ENCODE results near the gene TM6SF1.

Gene TM6SF1

DNA sequence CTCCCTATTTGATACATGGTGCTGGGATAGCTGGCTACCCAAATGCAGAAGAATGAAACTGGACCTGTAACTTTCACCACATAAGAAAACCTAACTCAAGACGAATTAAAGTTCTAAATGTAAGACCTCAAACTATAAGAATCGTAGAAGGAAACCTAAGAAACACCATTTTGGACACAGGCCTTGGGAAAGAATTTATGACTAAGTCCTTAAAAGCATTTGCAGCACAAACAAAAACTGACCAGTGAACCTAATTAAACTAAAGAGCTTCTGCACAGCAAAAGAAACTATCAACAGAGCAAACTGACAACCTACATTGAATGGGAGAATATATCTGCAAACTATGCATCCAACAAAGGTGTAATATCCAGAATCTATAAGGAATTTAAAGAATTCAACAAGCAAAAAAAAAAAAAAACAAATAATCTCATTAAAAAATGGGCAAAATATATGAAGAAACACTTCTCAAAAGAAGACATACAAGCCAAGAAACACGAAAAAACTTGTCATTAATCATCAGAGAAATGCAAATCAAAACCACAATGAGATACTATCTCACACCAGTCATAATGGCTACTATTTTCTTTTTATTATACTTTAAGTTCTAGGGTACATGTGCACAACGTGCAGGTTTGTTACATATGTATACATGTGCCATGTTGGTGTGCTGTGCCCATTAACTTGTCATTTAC, 63.2 kb downstream of the TM6SF1 start:
- POLR2A ChIA-PET: no interaction called here
- DNase-seq (ENCODE audit: extremely low spot score): no peak
- TF ChIP-seq SUZ12 (IDR thresholded peaks at IDR 0.05): no peak
- TF ChIP-seq FOXK2 (IDR thresholded peaks at IDR 0.05): no peak
- TF ChIP-seq SP1 (IDR thresholded peaks at IDR 0.05): no peak
- TF ChIP-seq FOXM1 (IDR thresholded peaks at IDR 0.05; ENCODE audit: borderline replicate concordance): no peak
- no peak for TF ChIP-seq BHLHE40 (IDR thresholded peaks at IDR 0.05; ENCODE audit: borderline replicate concordance)
- TF ChIP-seq HDGF (IDR thresholded peaks at IDR 0.05; ENCODE audit: borderline replicate concordance): no peak
- TF ChIP-seq ARNT (IDR thresholded peaks at IDR 0.05): no peak
- TF ChIP-seq L3MBTL2 (conservative IDR thresholded peaks at IDR 0.05): no peak
- no peak for TF ChIP-seq FOXA1 (IDR thresholded peaks at IDR 0.05)
- no peak for TF ChIP-seq ELF4 (IDR thresholded peaks at IDR 0.05)
- TF ChIP-seq NFRKB (IDR thresholded peaks at IDR 0.05): no peak
- TF ChIP-seq TARDBP (IDR thresholded peaks at IDR 0.05): no peak
- TF ChIP-seq, protein P1, sequence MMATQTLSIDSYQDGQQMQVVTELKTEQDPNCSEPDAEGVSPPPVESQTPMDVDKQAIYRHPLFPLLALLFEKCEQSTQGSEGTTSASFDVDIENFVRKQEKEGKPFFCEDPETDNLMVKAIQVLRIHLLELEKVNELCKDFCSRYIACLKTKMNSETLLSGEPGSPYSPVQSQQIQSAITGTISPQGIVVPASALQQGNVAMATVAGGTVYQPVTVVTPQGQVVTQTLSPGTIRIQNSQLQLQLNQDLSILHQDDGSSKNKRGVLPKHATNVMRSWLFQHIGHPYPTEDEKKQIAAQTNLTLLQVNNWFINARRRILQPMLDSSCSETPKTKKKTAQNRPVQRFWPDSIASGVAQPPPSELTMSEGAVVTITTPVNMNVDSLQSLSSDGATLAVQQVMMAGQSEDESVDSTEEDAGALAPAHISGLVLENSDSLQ (IDR thresholded peaks at IDR 0.05): no peak
- no peak for TF ChIP-seq LEF1 (IDR thresholded peaks at IDR 0.05; ENCODE audit: borderline replicate concordance)
- no peak for TF ChIP-seq CTBP1 (IDR thresholded peaks at IDR 0.05; ENCODE audit: borderline replicate concordance)
- no peak for TF ChIP-seq ZNF384 (IDR thresholded peaks at IDR 0.05)
- CTCF ChIA-PET: no interaction called here

DNA sequence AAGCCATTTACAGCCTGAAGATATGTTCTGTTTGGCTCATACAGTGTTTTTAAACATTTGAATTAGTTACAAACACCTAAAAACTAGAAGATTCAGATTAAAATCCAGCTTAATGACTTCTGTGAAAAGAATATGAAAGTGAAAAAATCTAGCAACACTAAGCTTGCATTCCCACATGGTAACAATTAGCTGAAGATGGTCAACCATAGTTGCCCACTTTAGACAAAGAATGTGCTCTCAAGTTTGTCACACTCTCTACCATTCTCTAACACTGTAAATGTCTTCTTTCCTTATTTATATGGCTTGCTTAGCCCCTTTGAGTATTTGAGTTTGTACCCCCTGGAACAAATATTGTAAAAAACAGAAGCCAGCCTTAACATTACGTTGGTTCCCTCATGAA, 67.4 kb downstream of the TM6SF1 start:
- TF ChIP-seq HDGF (IDR thresholded peaks at IDR 0.05; ENCODE audit: borderline replicate concordance) (no peak), FOXK2 (IDR thresholded peaks at IDR 0.05) (no peak), SP1 (IDR thresholded peaks at IDR 0.05) (no peak), L3MBTL2 (conservative IDR thresholded peaks at IDR 0.05) (no peak), FOXA1 (IDR thresholded peaks at IDR 0.05) (no peak), ZNF384 (IDR thresholded peaks at IDR 0.05) (no peak), CTBP1 (IDR thresholded peaks at IDR 0.05; ENCODE audit: borderline replicate concordance) (no peak), FOXM1 (IDR thresholded peaks at IDR 0.05; ENCODE audit: borderline replicate concordance) (no peak), LEF1 (IDR thresholded peaks at IDR 0.05; ENCODE audit: borderline replicate concordance) (no peak), SUZ12 (IDR thresholded peaks at IDR 0.05) (no peak), BHLHE40 (IDR thresholded peaks at IDR 0.05; ENCODE audit: borderline replicate concordance) (no peak), TARDBP (IDR thresholded peaks at IDR 0.05) (no peak), NFRKB (IDR thresholded peaks at IDR 0.05) (no peak)
- no peak for DNase-seq (ENCODE audit: extremely low spot score)
- POLR2A ChIA-PET: no interaction called here
- CTCF ChIA-PET: no interaction called here

DNA sequence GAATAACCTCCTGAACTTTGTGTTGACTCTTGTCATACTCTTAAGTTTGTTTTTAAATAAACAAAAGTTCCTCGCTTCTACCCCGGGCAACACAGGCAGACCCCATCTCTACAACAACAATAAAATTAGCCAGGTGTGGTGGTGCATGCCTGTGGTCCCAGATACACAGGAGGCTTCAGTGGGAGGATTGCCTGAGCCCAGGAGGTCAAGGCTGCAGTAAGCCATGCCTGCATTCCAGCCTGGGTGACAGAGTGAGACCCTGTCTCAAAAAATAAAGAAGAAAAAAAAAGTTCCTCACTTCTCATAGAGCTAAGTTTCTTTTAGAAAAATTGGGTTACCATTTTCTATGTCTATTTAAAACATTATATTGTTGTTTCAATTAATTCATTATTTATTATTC, 70.9 kb downstream of the TM6SF1 start:
- CTCF ChIA-PET: interaction anchor here (0.6 kb wide), 1 partner anchor 17 kb away, joined by 3 read pairs; no protein-coding TSS in a partner anchor
- TF ChIP-seq FOXA1 (IDR thresholded peaks at IDR 0.05): no peak
- no peak for TF ChIP-seq FOXM1 (IDR thresholded peaks at IDR 0.05; ENCODE audit: borderline replicate concordance)
- no peak for TF ChIP-seq NFRKB (IDR thresholded peaks at IDR 0.05)
- TF ChIP-seq HDGF (IDR thresholded peaks at IDR 0.05; ENCODE audit: borderline replicate concordance): no peak
- no peak for TF ChIP-seq SUZ12 (IDR thresholded peaks at IDR 0.05)
- no peak for TF ChIP-seq TARDBP (IDR thresholded peaks at IDR 0.05)
- TF ChIP-seq SP1 (IDR thresholded peaks at IDR 0.05): no peak
- no peak for TF ChIP-seq BHLHE40 (IDR thresholded peaks at IDR 0.05; ENCODE audit: borderline replicate concordance)
- TF ChIP-seq ZNF384 (IDR thresholded peaks at IDR 0.05): no peak
- TF ChIP-seq CTBP1 (IDR thresholded peaks at IDR 0.05; ENCODE audit: borderline replicate concordance): no peak
- no peak for TF ChIP-seq LEF1 (IDR thresholded peaks at IDR 0.05; ENCODE audit: borderline replicate concordance)
- no peak for TF ChIP-seq L3MBTL2 (conservative IDR thresholded peaks at IDR 0.05)
- TF ChIP-seq ARNT (IDR thresholded peaks at IDR 0.05): no peak
- no peak for TF ChIP-seq FOXK2 (IDR thresholded peaks at IDR 0.05)
- no peak for TF ChIP-seq ELF4 (IDR thresholded peaks at IDR 0.05)
- TF ChIP-seq, protein P1 (IDR thresholded peaks at IDR 0.05): no peak
- POLR2A ChIA-PET: no interaction called here
- no peak for DNase-seq (ENCODE audit: extremely low spot score)

DNA sequence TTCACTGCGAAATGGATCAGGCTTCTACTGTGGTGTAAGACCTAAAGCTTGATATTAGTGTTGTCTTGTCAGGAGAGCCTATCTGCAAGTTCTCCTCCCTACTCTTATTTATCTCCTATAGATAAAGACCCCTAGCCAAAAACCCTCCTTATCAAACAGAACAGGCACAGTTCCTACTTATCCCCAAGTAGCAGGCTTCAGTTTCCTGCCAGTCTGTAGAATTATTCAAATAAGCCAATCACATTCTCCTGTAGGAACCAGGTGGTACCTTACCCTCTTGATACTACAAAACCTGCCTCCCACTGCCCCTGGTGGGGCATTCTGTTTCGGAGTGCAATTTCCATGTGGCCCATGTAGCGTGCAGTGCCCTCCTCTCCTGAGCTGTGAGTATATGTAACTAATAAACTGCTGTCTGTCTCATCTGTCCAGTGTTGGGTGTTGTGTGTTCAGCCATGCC, 71.5 kb downstream of the TM6SF1 start:
- ChIA-PET POLR2A (no interaction called here), CTCF (interaction anchor here (0.6 kb wide), 1 partner anchor 18 kb away, joined by 3 read pairs; no protein-coding TSS in a partner anchor)
- no peak for TF ChIP-seq NFRKB (IDR thresholded peaks at IDR 0.05)
- TF ChIP-seq CTBP1 (IDR thresholded peaks at IDR 0.05; ENCODE audit: borderline replicate concordance): no peak
- no peak for TF ChIP-seq ZNF384 (IDR thresholded peaks at IDR 0.05)
- no peak for TF ChIP-seq HDGF (IDR thresholded peaks at IDR 0.05; ENCODE audit: borderline replicate concordance)
- no peak for TF ChIP-seq LEF1 (IDR thresholded peaks at IDR 0.05; ENCODE audit: borderline replicate concordance)
- TF ChIP-seq SP1 (IDR thresholded peaks at IDR 0.05): no peak
- TF ChIP-seq ARNT (IDR thresholded peaks at IDR 0.05): no peak
- TF ChIP-seq FOXM1 (IDR thresholded peaks at IDR 0.05; ENCODE audit: borderline replicate concordance): no peak
- TF ChIP-seq TARDBP (IDR thresholded peaks at IDR 0.05): no peak
- no peak for TF ChIP-seq SUZ12 (IDR thresholded peaks at IDR 0.05)
- TF ChIP-seq, protein P1 (IDR thresholded peaks at IDR 0.05): no peak
- no peak for TF ChIP-seq L3MBTL2 (conservative IDR thresholded peaks at IDR 0.05)
- no peak for TF ChIP-seq ELF4 (IDR thresholded peaks at IDR 0.05)
- TF ChIP-seq FOXK2 (IDR thresholded peaks at IDR 0.05): no peak
- no peak for TF ChIP-seq FOXA1 (IDR thresholded peaks at IDR 0.05)
- TF ChIP-seq BHLHE40 (IDR thresholded peaks at IDR 0.05; ENCODE audit: borderline replicate concordance): no peak
- DNase-seq (ENCODE audit: extremely low spot score): no peak

DNA sequence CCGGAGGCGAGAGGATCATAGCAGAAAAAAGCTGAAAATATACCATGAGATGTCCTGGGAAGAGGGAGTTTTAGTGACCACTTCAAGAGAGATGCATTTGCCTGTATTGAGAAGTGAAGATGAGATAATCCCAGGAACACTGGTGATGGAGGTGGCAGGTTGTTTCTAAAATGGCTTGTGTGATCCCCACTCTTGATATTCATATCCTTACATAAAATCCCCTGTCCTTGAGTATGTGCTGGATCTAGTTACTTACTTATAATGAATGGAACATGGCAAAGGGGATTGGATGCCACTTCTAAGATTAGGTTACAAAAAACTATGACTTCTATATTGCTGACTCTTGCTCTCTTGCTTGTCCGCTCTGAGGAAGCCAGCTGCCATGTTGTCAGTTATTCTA, 78.1 kb downstream of the TM6SF1 start:
- ChIA-PET CTCF (no interaction called here), POLR2A (no interaction called here)
- no peak for DNase-seq (ENCODE audit: extremely low spot score)
- TF ChIP-seq CTBP1 (IDR thresholded peaks at IDR 0.05; ENCODE audit: borderline replicate concordance) (no peak), SP1 (IDR thresholded peaks at IDR 0.05) (no peak), BHLHE40 (IDR thresholded peaks at IDR 0.05; ENCODE audit: borderline replicate concordance) (no peak), FOXK2 (IDR thresholded peaks at IDR 0.05) (no peak), LEF1 (IDR thresholded peaks at IDR 0.05; ENCODE audit: borderline replicate concordance) (no peak), ELF4 (IDR thresholded peaks at IDR 0.05) (no peak), ARNT (IDR thresholded peaks at IDR 0.05) (no peak), HDGF (IDR thresholded peaks at IDR 0.05; ENCODE audit: borderline replicate concordance) (no peak), NFRKB (IDR thresholded peaks at IDR 0.05) (no peak), L3MBTL2 (conservative IDR thresholded peaks at IDR 0.05) (no peak)
- TF ChIP-seq, protein P1 (IDR thresholded peaks at IDR 0.05): no peak

All from HEK293T (cell line).